GM12874 (cell line): ENCODE measurements around the gene GLOD5.

Source experiments
- TF ChIP-seq, protein P1 (sequence below): IDR thresholded peaks from 2 replicates; pipeline ENCODE4 v1.5.1; 2011; ENCODE audit warnings: low read depth, mild to moderate bottlenecking, control low read depth, low read length, moderate library complexity; ENCODE audit not compliant: insufficient read depth

The GLOD5 gene

GRCh38 chrX:48787505-48788443 lies 26.2 kb downstream of the GLOD5 start:
- TF ChIP-seq, protein P1, sequence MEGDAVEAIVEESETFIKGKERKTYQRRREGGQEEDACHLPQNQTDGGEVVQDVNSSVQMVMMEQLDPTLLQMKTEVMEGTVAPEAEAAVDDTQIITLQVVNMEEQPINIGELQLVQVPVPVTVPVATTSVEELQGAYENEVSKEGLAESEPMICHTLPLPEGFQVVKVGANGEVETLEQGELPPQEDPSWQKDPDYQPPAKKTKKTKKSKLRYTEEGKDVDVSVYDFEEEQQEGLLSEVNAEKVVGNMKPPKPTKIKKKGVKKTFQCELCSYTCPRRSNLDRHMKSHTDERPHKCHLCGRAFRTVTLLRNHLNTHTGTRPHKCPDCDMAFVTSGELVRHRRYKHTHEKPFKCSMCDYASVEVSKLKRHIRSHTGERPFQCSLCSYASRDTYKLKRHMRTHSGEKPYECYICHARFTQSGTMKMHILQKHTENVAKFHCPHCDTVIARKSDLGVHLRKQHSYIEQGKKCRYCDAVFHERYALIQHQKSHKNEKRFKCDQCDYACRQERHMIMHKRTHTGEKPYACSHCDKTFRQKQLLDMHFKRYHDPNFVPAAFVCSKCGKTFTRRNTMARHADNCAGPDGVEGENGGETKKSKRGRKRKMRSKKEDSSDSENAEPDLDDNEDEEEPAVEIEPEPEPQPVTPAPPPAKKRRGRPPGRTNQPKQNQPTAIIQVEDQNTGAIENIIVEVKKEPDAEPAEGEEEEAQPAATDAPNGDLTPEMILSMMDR: no peak

- TF ChIP-seq, protein P1: no peak
These were observed 28.0 kb downstream of the GLOD5 start for GRCh38 chrX:48789366-48790220.

DNA sequence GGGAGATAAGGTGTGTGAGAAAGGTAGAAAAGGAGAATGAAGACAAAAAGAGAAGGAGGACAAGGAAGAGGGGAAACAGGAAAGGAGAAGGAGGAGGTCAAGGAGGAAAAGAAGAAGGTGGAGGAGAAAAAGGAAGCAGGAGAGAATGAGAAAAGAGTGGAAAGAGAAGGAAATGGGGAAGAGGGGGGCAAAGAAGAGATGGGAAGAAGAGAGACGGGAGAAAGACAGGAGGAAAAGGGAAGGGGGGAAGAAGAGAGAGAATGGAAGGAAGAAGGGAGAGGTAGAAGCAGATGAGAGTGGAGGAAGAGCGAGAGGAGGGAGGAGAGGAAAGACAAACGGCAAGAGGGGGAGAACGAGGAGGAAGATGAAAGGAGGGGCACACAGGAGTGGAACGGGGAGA lies 28.9 kb downstream of the GLOD5 start:
- TF ChIP-seq, protein P1: no peak

DNA sequence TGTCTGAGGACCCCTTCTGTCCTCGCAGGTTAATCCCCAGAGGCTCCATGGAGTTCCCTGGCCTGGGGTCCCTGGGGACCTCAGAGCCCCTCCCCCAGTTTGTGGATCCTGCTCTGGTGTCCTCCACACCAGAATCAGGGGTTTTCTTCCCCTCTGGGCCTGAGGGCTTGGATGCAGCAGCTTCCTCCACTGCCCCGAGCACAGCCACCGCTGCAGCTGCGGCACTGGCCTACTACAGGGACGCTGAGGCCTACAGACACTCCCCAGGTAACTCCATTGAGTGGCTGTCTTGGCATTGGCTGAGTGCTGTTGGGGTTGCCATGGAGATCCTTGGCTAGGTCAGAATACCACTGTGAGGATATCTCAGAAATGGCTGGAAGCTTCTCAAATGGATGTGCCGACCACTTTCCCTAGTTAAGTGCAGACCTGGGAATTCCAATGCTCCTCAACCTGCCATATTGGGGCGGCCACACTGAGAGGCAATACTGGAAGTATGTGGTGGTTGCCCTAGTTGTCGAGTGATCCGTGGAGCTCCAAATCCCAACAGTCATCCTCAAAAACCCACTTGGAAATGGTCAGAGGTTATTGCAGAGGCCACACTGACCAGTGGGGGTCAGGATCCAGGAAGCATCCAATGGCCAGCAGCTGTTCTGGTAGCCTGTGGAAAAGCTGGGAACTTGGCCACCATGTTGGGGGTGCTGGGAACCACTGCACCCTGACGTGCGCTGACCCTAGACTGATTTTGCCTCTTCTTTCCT lies 29.7 kb downstream of the GLOD5 start:
- TF ChIP-seq, protein P1: no peak

DNA sequence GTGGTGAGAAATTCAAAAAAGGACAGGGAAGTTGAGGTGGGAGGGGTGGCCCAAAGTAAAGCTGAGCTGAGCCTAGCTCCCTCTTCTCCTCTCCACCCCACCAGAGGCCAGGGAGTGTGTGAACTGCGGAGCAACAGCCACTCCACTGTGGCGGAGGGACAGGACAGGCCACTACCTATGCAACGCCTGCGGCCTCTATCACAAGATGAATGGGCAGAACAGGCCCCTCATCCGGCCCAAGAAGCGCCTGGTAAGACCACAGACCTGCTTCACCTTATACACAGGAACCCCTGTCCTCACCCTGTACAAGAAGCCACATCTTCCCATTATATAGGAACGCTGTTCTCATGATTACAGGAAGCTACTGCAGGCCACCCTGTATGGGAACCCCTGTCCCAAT lies 30.7 kb downstream of the GLOD5 start:
- TF ChIP-seq, protein P1: no peak

DNA sequence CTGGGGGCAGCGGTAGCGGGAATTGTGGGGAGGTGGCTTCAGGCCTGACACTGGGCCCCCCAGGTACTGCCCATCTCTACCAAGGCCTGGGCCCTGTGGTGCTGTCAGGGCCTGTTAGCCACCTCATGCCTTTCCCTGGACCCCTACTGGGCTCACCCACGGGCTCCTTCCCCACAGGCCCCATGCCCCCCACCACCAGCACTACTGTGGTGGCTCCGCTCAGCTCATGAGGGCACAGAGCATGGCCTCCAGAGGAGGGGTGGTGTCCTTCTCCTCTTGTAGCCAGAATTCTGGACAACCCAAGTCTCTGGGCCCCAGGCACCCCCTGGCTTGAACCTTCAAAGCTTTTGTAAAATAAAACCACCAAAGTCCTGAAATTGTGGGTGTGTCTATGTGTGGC lies 32.4 kb downstream of the GLOD5 start:
- TF ChIP-seq, protein P1: no peak
